Endodermal cell (in vitro differentiated cells): ENCODE results near the gene DSCAML1. TPM values are rescaled to one million over a fixed set of nuclear protein-coding genes. Genes with fewer than 3 reads are reported as not detected.

Experiments used
- DNase-seq: peaks from one replicate; pipeline ENCODE4 v3.0.0-alpha.2; 2017
- H3K27ac ChIP-seq: 2 replicates; pipeline ENCODE4 v1.5.1; 2013; ENCODE audit warnings: mild to moderate bottlenecking, low read depth, low read length, moderate library complexity
- H3K27me3 ChIP-seq: 2 replicates; pipeline ENCODE4 v1.6.1; 2013; ENCODE audit warnings: mild to moderate bottlenecking, low read length, moderate library complexity; ENCODE audit not compliant: insufficient read depth, control insufficient read depth, poor library complexity, severe bottlenecking
- H3K36me3 ChIP-seq: 2 replicates; pipeline ENCODE4 v1.7.0; 2013; ENCODE audit warnings: mild to moderate bottlenecking, low read length, moderate library complexity; ENCODE audit not compliant: control insufficient read depth, insufficient read depth
- H3K4me1 ChIP-seq: one replicate; pipeline ENCODE4 v1.7.0; 2013; ENCODE audit warnings: low read length; ENCODE audit not compliant: control insufficient read depth, insufficient read depth
- H3K4me3 ChIP-seq: 2 replicates; pipeline ENCODE4 v1.5.1; 2013; ENCODE audit warnings: mild to moderate bottlenecking, low read length, moderate library complexity
- H3K9ac ChIP-seq: 2 replicates; pipeline ENCODE4 v1.6.1; 2013; ENCODE audit warnings: mild to moderate bottlenecking, low read length, moderate library complexity; ENCODE audit not compliant: poor library complexity, severe bottlenecking; ENCODE audit errors: extremely low read depth
- H3K9me3 ChIP-seq: 2 replicates; pipeline ENCODE4 v1.6.1; 2013; ENCODE audit warnings: mild to moderate bottlenecking, low read length, moderate library complexity; ENCODE audit not compliant: control insufficient read depth
- H3K27ac Mint-ChIP-seq: 2 replicates; pipeline ENCODE4 v1.8.0; 2020; ENCODE audit warnings: mixed read lengths
- H3K27me3 Mint-ChIP-seq: 2 replicates; pipeline ENCODE4 v1.8.0; 2021; ENCODE audit warnings: mild to moderate bottlenecking, mixed read lengths; ENCODE audit not compliant: insufficient read depth
- H3K36me3 Mint-ChIP-seq: 2 replicates; pipeline ENCODE4 v1.8.0; 2020; ENCODE audit warnings: low read depth, mixed read lengths
- H3K4me1 Mint-ChIP-seq: 2 replicates; pipeline ENCODE4 v1.8.0; 2020; ENCODE audit warnings: mixed read lengths
- H3K4me3 Mint-ChIP-seq: 2 replicates; pipeline ENCODE4 v1.8.0; 2020; ENCODE audit warnings: mild to moderate bottlenecking, moderate library complexity, mixed read lengths
- H3K9me3 Mint-ChIP-seq: 2 replicates; pipeline ENCODE4 v1.8.0; 2020; ENCODE audit warnings: mild to moderate bottlenecking, mixed read lengths
- CTCF ChIP-seq: fragments of 200-600 bp; sonication (generic); conservative IDR thresholded peaks from 2 replicates; pipeline ENCODE4 v1.5.0; 2021; ENCODE audit warnings: antibody characterized with exemption, mild to moderate bottlenecking
- WGBS, 2 experiments: methylation state at CpG; one replicate each; pipeline versions ENCODE4 v1.1.5 to v1.1.7; 2013; ENCODE audit warnings: missing lambda C conversion rate in 2 of 2, mixed read lengths in 1 of 2; ENCODE audit not compliant: insufficient coverage in 1 of 2, insufficient read length in 1 of 2; 5-methylcytosine and 5-hydroxymethylcytosine counted together
- total RNA-seq, 2 donors: library from RNA; stranded (reverse); fragmentation: NEBNext Ultra II Directional in 1 of 2; extraction: Animal tissue kit (Norgen Biotek cat#: 25700) in 1 of 2; gene quantifications; 2 replicates in 1 of 2; 3 replicates in 1 of 2; pipeline ENCODE4 v1.2.1, GENCODE V29; 2021

DSCAML1 gene
- total RNA-seq, 2 donors from 2014 or later: 5.6 to 10.9 TPM

- DNase-seq: no peak
- Histone ChIP-seq H3K4me1 (peaks cover 10% of the 10 kb centered on the region), H3K4me3 (no peak overlapping the region), H3K9ac (no peak overlapping the region), H3K27me3 (no peaks in the 10 kb centered on the region), H3K9me3 (peaks cover 15% of the 10 kb centered on the region), H3K27ac (no peak overlapping the region), H3K36me3 (no peaks in the 10 kb centered on the region)
- H3K9me3 Mint-ChIP-seq: peaks cover 9% of the 10 kb centered on the region
- WGBS, 2 experiments: 92 to 96% methylated on average over 3 to 6 of the region's 6 CpGs
- H3K4me3 Mint-ChIP-seq: no peak overlapping the region
- H3K27me3 Mint-ChIP-seq: peaks cover 21% of the 10 kb centered on the region
- no peak for TF ChIP-seq CTCF
- H3K27ac Mint-ChIP-seq: no peak overlapping the region
- no peaks in the 10 kb centered on the region for H3K36me3 Mint-ChIP-seq
- peaks cover 21% of the 10 kb centered on the region for H3K4me1 Mint-ChIP-seq
Observed at GRCh38 chr11:117733316-117733715, 63.7 kb downstream of the DSCAML1 start.

GRCh38 chr11:117731722-117732290, 65.2 kb downstream of the DSCAML1 start:
- H3K9ac ChIP-seq: no peak overlapping the region
- Mint-ChIP-seq H3K4me3 (no peak overlapping the region), H3K27ac (no peak overlapping the region), H3K36me3 (no peaks in the 10 kb centered on the region), H3K4me1 (peaks cover 21% of the 10 kb centered on the region), H3K9me3 (peaks cover 9% of the 10 kb centered on the region), H3K27me3 (peaks cover 21% of the 10 kb centered on the region)
- H3K36me3 ChIP-seq: no peaks in the 10 kb centered on the region
- no peak for TF ChIP-seq CTCF
- H3K27ac ChIP-seq: no peak overlapping the region
- peak; percentile 67 for DNase-seq
- peaks cover 9% of the 10 kb centered on the region for H3K27me3 ChIP-seq
- whole genome bisulfite sequencing, 2 experiments: 79% methylated on average over 2 of the region's 2 CpGs; no CpG with 5 or more reads in 1 of the 2 experiments
- peaks cover 24% of the 10 kb centered on the region for H3K9me3 ChIP-seq
- H3K4me3 ChIP-seq: no peak overlapping the region
- peaks cover 10% of the 10 kb centered on the region for H3K4me1 ChIP-seq

GRCh38 chr11:117730208-117730800, 66.7 kb downstream of the DSCAML1 start:
- WGBS, 2 experiments: 82 to 93% methylated on average over 2 to 7 of the region's 7 CpGs

More at GRCh38 chr11:117730208-117730800, 66.7 kb downstream of the DSCAML1 start:
- Histone ChIP-seq H3K9me3 (peaks cover 24% of the 10 kb centered on the region), H3K4me3 (peak overlapping the region; percentile 19), H3K9ac (no peak overlapping the region), H3K27me3 (peaks cover 9% of the 10 kb centered on the region), H3K36me3 (no peaks in the 10 kb centered on the region), H3K27ac (no peak overlapping the region), H3K4me1 (peaks cover 10% of the 10 kb centered on the region)
- Mint-ChIP-seq H3K9me3 (peaks cover 9% of the 10 kb centered on the region), H3K4me3 (no peak overlapping the region), H3K27me3 (peaks cover 30% of the 10 kb centered on the region), H3K36me3 (no peaks in the 10 kb centered on the region), H3K4me1 (peaks cover 21% of the 10 kb centered on the region), H3K27ac (peak overlapping the region; percentile 67)
- no peak for DNase-seq
- peak; percentile 61 for TF ChIP-seq CTCF
